Measurements from ENCODE around the gene FRYL.

DNA sequence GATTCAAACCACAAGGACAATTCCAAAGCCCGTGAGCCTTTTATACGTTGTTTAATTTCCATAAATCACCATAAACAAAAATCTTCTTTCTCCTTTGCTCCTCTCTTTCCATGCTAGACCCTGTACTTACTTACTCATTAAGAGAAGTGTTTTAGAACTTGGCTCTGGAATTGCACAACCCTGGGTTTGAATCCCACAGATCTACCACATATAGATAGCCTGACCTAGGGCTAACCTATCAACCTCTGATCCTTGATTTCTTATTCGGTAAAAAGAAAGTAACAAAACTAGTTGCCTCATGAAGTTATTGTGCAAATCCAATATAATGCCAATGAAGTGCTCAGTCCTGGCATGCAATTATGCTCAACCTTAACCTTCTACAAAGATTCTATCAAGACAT is 221.3 kb downstream of the FRYL start:
- TF ChIP-seq, protein P1, sequence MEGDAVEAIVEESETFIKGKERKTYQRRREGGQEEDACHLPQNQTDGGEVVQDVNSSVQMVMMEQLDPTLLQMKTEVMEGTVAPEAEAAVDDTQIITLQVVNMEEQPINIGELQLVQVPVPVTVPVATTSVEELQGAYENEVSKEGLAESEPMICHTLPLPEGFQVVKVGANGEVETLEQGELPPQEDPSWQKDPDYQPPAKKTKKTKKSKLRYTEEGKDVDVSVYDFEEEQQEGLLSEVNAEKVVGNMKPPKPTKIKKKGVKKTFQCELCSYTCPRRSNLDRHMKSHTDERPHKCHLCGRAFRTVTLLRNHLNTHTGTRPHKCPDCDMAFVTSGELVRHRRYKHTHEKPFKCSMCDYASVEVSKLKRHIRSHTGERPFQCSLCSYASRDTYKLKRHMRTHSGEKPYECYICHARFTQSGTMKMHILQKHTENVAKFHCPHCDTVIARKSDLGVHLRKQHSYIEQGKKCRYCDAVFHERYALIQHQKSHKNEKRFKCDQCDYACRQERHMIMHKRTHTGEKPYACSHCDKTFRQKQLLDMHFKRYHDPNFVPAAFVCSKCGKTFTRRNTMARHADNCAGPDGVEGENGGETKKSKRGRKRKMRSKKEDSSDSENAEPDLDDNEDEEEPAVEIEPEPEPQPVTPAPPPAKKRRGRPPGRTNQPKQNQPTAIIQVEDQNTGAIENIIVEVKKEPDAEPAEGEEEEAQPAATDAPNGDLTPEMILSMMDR (conservative IDR thresholded peaks at IDR 0.05; ENCODE audit: low read length) = no peak
- no peak for TF ChIP-seq EZH2phosphoT487 (IDR thresholded peaks at IDR 0.05; ENCODE audit: borderline replicate concordance, low read depth, low read length)

Measured in OCI-LY7 (cell line).